GM12878 (cell line): ENCODE data around the gene GUCA2B.

ENCODE experiments used
- CTCF ChIP-seq, 3 experiments: IDR thresholded peaks in 2 of 3; conservative IDR thresholded peaks in 1 of 3; 2 replicates each; pipeline ENCODE4 v1.5.1; 2011; ENCODE audit warnings: low read depth in 3 of 3, low read length in 3 of 3, mild to moderate bottlenecking in 3 of 3, control low read depth in 2 of 3, moderate library complexity in 2 of 3, inconsistent platforms in 1 of 3, mixed read lengths in 1 of 3; ENCODE audit not compliant: control insufficient read depth in 2 of 3, insufficient read depth in 1 of 3; ENCODE audit errors: extremely low read depth in 1 of 3
- FOS ChIP-seq: IDR thresholded peaks from 3 replicates; pipeline ENCODE4 v1.6.1; 2011; ENCODE audit warnings: borderline replicate concordance; ENCODE audit not compliant: insufficient read length; ENCODE audit errors: extremely low read depth
- POLR2AphosphoS5 ChIP-seq: IDR thresholded peaks from 2 replicates; pipeline ENCODE4 v1.6.1; 2011; ENCODE audit warnings: mild to moderate bottlenecking, low read length, inconsistent platforms
- RAD51 ChIP-seq: fragments of 450-650 bp; IDR thresholded peaks from 2 replicates; pipeline ENCODE4 v1.6.1; 2016; ENCODE audit warnings: moderate library complexity, mild to moderate bottlenecking, inconsistent platforms
- SUZ12 ChIP-seq: fragments of 200-600 bp; sonication (generic); IDR thresholded peaks from one replicate; pipeline ENCODE4 v1.6.1; 2018; ENCODE audit warnings: antibody characterized with exemption, mild to moderate bottlenecking; ENCODE audit not compliant: unreplicated experiment
- ZBTB11 ChIP-seq: fragments of 450-650 bp; formaldehyde crosslinking; IDR thresholded peaks from 2 replicates; pipeline ENCODE4 v1.5.0; 2022; ENCODE audit warnings: mild to moderate bottlenecking, missing genetic modification characterization
- ZNF384 ChIP-seq: IDR thresholded peaks from 2 replicates; pipeline ENCODE4 v1.6.1; 2012; ENCODE audit warnings: low read depth, mild to moderate bottlenecking, low read length, improper control_type of control experiment, borderline replicate concordance
- TF ChIP-seq, protein P1 (sequence below): IDR thresholded peaks from 2 replicates; pipeline ENCODE4 v1.6.1; 2012; ENCODE audit warnings: low read depth, low read length, improper control_type of control experiment
- TF ChIP-seq, protein P2 (sequence below): fragments of 450-650 bp; conservative IDR thresholded peaks from 2 replicates; pipeline ENCODE4 v1.6.1; 2017; ENCODE audit warnings: mild to moderate bottlenecking, moderate library complexity

GRCh38 chr1:42184616-42185015 is 31.4 kb downstream of the GUCA2B start:
- no peak for TF ChIP-seq SUZ12
- no peak for TF ChIP-seq RAD51
- no peak for TF ChIP-seq POLR2AphosphoS5
- no peak for TF ChIP-seq CTCF (IDR thresholded peaks at IDR 0.05 in 2 of 3, conservative IDR thresholded peaks at IDR 0.05 in 1 of 3; ENCODE audit: control insufficient read depth in 2 of 3, extremely low read depth in 1 of 3, insufficient read depth in 1 of 3, low read depth in 3 of 3, low read length in 3 of 3)
- TF ChIP-seq ZBTB11 (CRISPR knock-in tag): no peak
- no peak for TF ChIP-seq FOS
- TF ChIP-seq, protein P1, sequence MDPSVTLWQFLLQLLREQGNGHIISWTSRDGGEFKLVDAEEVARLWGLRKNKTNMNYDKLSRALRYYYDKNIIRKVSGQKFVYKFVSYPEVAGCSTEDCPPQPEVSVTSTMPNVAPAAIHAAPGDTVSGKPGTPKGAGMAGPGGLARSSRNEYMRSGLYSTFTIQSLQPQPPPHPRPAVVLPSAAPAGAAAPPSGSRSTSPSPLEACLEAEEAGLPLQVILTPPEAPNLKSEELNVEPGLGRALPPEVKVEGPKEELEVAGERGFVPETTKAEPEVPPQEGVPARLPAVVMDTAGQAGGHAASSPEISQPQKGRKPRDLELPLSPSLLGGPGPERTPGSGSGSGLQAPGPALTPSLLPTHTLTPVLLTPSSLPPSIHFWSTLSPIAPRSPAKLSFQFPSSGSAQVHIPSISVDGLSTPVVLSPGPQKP: no peak
- TF ChIP-seq, protein P2, sequence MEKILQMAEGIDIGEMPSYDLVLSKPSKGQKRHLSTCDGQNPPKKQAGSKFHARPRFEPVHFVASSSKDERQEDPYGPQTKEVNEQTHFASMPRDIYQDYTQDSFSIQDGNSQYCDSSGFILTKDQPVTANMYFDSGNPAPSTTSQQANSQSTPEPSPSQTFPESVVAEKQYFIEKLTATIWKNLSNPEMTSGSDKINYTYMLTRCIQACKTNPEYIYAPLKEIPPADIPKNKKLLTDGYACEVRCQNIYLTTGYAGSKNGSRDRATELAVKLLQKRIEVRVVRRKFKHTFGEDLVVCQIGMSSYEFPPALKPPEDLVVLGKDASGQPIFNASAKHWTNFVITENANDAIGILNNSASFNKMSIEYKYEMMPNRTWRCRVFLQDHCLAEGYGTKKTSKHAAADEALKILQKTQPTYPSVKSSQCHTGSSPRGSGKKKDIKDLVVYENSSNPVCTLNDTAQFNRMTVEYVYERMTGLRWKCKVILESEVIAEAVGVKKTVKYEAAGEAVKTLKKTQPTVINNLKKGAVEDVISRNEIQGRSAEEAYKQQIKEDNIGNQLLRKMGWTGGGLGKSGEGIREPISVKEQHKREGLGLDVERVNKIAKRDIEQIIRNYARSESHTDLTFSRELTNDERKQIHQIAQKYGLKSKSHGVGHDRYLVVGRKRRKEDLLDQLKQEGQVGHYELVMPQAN: no peak
- TF ChIP-seq ZNF384: no peak
